Measurements from ENCODE around the gene ALG5.

ALG5 gene, protein sequence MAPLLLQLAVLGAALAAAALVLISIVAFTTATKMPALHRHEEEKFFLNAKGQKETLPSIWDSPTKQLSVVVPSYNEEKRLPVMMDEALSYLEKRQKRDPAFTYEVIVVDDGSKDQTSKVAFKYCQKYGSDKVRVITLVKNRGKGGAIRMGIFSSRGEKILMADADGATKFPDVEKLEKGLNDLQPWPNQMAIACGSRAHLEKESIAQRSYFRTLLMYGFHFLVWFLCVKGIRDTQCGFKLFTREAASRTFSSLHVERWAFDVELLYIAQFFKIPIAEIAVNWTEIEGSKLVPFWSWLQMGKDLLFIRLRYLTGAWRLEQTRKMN

DNA sequence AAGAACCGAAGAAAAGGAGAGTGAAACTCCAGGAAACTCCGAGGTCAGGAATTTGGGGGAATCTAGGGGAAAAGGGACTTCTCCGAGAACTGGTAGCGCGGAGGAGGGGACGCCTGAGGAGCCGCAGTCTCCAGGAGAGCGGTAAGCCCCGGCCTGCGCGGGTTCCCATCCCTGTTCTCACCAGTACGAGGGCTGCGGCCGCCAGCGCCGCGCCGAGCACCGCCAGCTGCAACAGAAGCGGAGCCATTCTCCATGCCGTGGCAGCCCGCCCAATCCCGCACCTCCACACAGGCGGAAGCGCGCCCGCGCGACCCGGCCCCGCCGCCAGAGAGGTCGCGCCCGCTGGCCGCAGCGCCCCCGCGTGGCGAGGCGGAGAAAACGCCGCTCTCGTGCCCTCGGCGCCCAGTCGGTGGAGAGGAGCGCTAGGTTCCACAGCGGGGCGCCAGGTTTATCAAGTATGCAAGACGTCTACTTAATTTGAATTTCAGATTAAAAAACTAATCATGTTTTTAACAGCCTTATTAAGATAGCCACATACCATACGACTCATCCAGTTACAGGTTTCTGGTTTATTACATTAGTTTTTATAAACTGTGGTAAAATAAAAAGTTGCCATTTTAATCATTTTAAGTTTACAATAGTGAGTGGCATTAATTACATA, at the start of gene ALG5:
ALG5 (minus strand) TSS at position 287 of the 661 bp plus-strand sequence; CDS start at position 247, 40 bp downstream.
- DNase-seq (ENCODE audit: low spot score) = peak; percentile 95

DNA sequence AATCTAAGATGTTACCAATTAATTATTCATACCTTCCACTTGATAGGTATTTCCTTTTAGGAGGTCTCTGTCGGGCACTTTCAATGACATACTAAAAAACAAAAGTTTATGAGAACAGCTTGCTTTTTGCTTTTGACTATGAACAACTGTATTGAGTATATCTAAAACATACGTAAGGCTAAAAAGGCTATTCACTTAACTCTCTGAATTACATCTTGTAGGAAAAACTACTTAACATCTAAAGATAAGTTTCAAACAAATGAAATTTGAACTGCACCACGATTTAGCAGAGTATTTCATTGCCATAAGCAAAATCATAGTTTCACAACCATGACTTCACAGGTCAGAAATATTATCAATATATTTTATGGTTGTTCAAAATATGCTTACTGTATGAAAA, 48.7 kb upstream of the ALG5 start:
- no peak for DNase-seq (ENCODE audit: low spot score)

DNA sequence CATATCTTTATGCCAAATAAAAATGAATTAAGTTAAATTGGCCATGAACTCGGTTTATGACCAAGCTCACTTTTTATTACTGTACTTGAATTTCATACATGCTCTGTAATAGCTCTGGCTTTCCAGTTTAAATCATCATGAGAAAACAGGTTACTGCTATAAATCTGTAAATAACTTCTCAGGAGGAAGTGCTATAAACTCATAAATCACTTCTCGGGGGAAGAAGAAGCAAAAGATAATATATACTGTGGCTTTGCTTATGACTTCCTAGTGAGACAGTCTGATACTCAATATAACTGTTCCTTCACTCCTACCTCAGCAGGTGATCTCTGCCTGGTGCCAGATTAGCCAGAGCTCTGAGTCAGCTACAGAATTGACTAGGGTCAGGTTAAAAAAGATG, 47.9 kb upstream of the ALG5 start:
- no peak for DNase-seq (ENCODE audit: low spot score)

DNA sequence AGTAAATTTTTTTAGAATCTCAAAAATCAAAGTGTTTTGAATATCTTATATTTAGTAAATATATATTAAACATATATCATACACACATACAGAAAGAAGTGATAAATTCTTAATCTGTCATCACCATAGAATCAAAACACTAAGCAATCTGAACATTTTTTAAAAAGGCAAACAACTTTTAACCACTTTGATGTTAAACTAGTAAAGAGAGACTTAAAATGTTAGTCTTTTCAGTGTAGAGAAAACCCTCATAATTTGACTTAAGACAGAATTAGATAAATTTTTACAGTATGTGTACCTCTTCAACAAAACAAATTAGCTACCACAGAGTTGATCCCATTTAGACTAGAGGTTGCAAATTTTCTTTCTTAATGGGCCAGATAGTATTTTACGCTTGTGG, 46.9 kb upstream of the ALG5 start:
- DNase-seq (ENCODE audit: low spot score) = no peak

DNA sequence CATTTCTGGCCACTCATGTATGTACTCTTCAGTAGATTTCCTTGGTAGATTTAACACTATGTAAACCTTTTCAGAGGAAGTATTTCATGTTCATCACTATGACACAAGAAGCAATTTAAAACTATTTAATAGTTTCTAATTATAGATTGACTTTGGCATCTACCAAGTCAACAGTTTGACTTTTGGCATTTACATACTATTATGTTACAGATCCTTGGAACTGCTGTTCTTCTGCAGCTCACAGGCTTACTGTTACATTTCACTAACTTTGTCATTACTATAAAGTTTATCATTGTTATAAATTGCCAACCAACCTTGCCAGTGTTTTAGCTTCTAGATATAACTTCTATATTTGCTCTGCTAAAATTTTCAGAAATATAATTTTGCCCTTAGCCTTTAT, 41.6 kb upstream of the ALG5 start:
- DNase-seq (ENCODE audit: low spot score) = no peak

DNA sequence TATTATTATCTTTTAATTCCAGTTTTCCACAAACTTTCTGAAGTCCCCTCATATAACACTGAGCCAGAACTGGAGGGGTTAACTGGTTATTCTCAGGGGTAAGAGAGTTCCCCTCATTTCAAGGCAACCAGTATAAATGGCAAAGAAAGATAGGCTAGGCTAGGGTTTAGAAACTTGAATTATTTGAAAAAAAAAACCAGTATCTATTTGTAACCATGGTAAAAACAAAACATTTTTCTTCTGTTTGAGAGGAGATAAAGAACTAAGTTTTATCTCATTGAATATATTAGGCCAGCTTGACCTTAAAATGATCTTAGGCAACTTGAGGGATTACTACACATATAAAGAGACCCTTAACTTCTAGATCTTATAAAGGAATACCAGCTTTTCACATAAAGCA, 40.8 kb upstream of the ALG5 start:
- DNase-seq (ENCODE audit: low spot score) = no peak

DNA sequence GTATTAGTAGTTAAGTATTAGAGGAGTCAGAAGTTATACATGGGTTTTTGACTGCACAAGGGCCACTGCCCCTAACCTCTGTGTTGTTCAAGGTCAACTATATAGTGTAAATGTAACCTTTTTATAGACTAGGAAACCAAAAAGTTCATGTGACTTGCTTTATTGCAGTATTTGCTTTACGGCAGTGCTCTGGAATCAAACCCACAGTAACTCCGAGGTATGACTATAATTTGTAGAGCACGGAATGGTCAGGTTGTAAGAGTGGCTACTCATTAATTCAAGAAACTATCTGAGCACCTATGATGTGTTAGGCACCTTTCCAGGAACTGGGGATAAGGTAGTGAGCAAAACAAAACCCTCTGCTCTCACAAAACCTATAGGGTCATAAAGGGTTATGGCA, 38.1 kb upstream of the ALG5 start:
- DNase-seq (ENCODE audit: low spot score) = no peak

DNA sequence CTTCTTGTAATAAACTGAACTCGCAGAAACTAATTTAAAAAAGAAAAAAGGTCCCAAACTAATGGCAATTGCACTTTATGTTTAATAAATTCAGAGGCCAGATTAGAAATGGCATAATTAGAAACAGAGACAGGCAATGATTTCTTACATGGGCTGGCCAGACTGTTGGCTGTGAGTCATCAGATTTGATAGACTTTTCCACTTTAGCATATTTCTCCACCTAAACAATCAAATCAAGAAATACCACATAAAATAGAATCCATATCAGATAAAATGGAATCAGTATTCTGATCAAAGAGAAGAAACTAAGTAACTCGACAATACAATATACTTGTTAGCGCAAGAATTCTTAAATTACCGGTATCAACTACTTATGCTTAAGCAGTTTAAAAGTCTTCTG, 30.5 kb upstream of the ALG5 start:
- DNase-seq (ENCODE audit: low spot score) = no peak

DNA sequence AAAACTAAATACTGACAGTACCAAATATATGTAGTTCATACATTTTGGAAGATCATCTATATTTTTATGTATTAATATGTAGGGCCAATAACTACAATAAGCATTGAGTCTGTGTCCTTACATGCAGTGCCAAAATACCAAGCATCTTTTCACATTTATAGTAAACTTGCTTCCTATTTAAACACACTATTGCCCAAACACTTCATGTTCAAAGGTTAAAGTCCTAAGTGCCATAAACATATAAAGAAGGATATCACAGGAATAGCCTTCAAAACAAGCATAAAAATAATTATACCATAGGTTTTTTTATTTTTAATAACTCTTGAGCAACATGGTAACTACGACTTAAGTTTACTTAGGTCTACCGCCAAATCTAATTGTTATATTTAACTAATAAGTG, 28.5 kb upstream of the ALG5 start:
- no peak for DNase-seq (ENCODE audit: low spot score)

DNA sequence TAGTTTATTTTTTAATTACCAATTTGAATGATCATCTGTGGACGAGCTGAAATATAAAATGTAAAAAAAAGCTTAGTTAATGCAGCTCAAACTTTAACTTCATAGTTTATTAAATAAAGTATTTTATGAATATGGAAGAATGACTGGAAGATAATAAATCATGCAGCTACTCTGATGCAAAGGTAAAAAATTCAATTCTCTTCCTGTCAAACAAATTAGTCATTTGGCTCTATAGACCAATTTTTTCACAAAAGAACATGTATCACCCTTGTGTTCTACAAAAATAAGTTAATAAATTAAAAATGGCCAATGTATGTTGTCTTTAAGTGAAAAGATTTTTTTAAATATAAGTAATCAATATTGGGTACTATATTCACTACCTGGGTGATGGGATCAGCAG, 27.6 kb upstream of the ALG5 start:
- DNase-seq (ENCODE audit: low spot score) = no peak

DNA sequence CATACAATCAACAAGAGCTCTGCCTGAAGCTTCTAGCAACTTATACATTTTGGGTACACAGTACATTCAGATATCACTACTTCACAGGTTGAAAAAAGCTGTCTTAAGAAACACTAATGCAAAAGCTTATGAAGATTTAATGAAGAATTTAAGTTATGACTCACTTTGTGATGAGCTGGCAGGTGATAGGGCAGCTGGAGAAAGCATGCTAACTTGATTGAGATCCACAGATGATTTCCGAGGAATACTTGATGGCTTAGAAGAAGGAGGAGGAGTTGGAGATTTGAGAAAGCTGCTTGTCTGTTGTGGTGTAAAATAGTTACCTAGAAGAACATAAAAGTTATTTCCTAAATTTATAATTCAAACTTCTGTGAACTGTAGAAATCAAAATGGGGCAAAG, 24.7 kb upstream of the ALG5 start:
- no peak for DNase-seq (ENCODE audit: low spot score)

DNA sequence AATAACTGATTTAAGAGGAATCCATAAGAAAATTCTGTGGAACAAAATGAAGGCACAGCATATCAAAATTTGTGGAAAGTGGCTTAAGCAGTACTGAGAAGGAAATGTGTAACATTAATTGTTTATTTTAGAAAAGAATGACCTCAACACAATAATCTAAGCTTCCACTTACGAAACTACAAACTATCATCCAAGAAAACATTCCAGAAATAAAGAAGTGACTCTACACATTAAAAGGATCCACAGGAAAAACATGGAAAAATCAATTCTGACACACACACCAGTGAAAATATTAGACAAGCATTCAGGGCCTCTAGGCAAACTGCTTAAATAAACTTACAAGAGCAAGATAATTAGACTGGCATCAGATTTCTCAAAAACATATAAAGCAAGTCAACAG, 15.5 kb upstream of the ALG5 start:
- DNase-seq (ENCODE audit: low spot score) = no peak

DNA sequence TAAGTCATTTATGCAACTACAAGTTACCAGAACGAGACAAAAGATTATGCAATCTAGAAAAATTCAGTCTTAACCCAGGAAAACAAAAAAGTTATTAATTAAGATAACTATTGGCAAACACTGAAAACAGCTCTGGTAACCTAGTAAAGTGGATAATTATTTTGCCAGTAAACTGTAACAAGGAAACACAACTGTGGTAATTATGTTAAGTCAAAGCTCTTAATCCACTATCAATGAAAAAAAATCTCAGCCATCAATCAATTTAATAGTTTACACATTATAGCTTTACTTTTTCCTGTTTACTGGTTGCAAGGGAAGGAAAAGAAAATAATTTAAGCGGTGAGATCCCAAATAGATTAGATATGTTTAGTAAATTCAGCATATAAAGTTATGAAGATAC, 12.6 kb upstream of the ALG5 start:
- DNase-seq (ENCODE audit: low spot score) = no peak

DNA sequence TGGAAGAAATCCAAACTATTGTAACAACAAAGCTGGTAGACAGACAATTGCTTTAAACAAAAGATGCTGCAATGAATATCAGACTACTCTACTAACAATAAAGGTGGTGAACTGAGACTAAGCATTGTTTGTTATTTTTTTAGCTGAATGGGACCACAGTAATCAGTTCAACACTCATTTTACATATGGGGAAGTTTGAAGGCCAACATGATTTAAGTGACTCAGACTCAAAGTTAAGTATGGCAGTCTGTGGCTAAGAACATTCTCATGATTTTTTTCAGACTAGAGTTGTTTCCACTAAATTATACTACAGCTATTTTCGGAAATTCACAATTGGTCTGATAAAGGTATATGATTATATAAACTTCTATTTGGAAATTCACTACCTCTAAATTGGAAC, 11.9 kb upstream of the ALG5 start:
- no peak for DNase-seq (ENCODE audit: low spot score)

DNA sequence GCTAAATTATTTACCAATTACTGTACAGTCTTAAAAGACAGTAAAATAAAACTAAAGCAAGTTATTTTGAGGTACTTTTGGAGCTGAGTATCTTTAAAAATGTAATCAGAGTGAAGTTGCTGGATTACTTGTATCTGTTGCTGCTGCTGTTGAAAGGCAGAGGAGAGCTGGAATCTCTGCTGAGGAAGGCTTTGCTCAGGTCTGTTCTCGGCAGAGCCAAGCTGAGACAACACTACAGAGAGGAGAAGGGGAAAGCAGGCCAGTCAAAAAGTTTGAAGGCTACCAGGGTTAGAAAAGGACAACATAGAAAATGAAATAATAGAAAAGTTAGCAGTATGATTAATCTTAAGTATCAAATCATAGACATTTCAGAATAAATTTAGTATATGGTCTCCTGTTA, 11.3 kb upstream of the ALG5 start:
- no peak for DNase-seq (ENCODE audit: low spot score)

DNA sequence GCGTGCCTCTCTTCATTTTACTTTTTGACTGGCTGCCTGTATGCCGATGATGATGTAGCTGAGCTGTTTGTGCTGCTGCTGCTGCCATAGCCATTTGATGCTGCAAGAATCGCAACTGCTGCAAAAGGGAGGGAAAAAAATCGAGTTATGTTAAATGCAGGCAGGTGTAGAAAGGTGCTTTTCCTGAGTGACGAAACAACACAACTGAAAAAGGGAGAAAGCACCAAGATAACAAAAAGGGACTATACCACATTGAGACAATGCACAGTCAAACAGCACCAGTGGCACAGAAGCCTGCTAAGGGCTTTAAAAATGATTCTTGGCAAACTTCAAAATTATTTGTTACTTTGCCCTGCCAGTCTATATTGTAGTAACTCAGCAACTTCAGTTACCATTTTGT, 10.6 kb upstream of the ALG5 start:
- no peak for DNase-seq (ENCODE audit: low spot score)

DNA sequence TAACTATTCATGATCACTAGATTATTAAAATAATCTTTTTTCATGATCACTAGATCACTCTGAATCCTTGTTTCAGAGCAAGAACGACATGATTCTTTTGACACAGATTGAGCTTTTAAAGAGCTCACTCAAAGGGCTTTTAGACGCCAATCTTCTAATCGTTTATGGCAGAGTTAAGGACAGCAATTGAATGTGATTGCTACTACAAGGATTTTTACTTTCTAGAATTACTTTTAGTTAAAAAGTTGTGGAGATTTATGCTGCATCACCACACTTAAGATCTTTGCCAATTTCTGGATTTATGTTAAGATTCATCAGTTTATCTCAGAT, 2.7 kb upstream of the ALG5 start:
- DNase-seq (ENCODE audit: low spot score) = no peak

DNA sequence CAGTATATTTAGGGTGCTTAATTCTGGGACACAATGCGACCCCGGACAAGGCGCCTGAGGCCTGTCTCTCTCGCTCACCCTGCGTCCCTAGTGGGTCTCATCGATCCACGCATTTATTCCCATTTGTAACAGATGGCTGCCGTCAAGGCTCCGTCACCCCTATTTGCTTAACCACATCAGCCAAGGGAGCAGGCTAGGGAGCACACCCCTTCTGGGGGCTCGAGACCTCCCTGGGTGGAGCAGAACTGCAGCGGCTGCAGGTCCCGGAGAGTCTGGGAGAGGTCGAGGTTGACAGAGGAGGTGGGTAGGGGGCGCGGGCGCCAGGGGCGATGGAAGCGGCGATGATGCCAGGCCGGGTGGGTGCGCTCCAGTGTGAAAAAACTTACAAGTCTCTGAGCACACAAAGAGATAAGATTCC, 507 bp downstream of the ALG5 start:
- no peak for DNase-seq (ENCODE audit: low spot score)

DNA sequence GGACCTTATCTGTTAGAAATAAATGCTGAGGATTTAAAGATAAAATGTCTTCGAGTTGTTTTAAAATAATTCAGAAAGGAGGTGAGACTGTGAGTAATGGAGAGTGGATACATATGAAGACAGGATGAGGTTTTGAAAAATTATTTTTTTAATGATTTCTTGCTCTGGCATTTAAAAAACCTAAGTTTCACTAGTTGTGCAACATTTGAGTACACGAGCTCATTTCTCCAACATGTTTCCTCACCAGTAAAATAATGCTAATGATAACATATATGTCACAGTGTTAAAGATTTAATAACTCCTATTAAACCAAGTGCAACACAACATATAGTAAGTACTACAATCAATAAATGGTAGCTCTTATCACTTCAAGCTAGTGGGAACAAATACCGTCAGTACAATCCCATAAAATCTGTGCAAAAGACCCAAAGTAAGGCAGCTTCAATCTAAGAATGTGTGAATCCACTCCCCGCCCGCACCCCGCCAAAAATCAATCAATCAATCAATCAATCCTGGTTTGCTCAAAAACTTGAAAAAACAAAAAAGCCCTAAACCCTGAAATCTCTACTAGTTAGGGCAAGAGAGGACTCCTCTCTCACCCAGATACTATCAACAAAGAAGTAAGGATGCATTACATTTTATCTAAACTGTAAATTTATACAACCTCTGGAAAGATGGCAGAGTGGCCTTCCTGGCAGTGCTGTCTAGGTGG, 1.3 kb downstream of the ALG5 start:
- no peak for DNase-seq (ENCODE audit: low spot score)

DNA sequence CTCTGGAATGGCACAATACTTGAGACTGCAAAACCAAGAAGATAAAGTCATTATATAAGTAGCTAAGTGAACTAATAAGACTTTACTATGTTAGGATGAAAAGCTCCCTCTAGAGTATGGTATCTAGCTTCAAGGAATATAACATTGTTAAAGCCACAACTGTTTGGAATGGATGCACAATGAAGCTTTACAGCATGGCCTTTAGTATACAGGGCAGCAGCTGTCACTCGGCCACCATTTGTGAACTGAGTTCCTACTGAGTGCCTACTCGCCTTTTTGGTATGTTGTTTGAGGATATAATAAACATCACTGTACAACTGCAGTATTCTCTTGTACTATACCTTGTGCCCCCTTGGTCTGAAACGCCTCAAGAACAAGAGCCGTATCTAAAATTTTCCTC, 6.8 kb downstream of the ALG5 start:
- DNase-seq (ENCODE audit: low spot score) = no peak

DNA sequence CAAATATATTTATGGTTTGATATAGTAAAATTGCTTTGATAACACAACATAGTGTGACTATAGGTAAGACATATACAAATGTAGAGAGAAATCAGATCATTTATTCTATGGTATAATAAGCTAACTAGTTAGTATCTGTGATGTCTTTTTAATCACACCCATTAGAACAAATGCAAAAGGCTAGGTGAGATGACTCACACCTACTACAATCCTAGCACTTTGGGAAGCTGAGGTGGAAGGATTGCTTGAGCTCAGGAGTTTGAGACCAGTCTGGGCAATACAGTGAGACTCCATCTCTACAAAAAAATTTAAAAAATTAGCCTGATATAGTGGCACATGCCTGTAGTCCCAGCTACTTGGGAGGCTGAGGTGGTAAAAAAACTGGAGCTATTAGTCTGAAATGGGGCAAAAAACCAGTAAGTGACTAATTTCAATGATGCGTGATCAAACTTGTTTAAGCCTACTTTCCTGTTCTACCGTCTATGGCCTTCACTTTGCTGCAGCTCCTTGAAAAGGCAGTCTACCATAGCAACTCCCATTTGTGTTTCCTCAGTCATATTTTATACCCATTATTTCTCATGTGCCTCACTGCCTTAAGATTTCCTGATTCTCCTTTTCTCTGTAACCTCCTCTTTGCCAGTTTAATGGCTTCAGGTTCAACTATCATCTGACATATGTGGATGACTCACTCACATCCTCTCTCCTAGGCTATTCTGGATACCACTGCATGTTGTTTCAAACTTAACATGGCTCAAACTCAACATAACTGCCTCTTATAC, 12.5 kb downstream of the ALG5 start:
- no peak for DNase-seq (ENCODE audit: low spot score)

DNA sequence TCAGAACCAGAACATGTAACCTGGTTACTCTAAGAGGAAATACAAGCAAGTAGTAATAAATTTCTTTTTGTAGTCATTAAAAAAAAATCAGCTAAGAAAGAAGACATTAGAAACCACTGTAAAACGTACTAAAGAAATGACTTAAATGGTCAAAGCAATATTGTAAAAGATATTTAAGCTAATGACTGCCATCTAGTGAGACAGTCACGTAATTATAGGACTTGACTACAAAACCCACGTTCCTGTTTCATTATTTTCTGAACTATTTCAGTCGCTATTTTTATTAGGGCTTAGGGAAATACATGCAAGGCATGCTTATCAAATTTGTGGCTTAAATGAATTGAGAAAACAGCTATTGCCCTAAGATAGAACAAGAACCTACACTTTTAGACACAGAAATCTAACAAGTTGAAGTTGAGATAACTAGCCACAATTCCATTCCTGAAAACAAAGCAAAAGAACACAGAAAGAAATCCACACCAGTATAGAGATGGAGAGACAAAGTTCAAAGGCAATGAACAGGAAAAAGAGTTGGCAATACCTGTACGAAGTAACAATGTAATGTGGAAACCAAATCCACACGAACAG, 17.9 kb downstream of the ALG5 start:
- no peak for DNase-seq (ENCODE audit: low spot score)

All from CD4-positive, alpha-beta T cell treated with Interleukin-2 at 100 ng/mL for 4 hours (primary cell).